GM18499 (cell line): Measurements from ENCODE around the gene WNT7A.
"Not testable (repeated sequence)": the region's sequence is repeated elsewhere in the genome, so short reads cannot be mapped to it uniquely, and the experiment has no call there.

ENCODE experiments used
- ATAC-seq: cut with Tn5 transposase; IDR thresholded peaks from one replicate; pipeline ENCODE4 v1.9.1; 2021; ENCODE audit warnings: moderate number of reproducible peaks; ENCODE audit not compliant: insufficient read depth, unreplicated experiment

WNT7A gene

DNA sequence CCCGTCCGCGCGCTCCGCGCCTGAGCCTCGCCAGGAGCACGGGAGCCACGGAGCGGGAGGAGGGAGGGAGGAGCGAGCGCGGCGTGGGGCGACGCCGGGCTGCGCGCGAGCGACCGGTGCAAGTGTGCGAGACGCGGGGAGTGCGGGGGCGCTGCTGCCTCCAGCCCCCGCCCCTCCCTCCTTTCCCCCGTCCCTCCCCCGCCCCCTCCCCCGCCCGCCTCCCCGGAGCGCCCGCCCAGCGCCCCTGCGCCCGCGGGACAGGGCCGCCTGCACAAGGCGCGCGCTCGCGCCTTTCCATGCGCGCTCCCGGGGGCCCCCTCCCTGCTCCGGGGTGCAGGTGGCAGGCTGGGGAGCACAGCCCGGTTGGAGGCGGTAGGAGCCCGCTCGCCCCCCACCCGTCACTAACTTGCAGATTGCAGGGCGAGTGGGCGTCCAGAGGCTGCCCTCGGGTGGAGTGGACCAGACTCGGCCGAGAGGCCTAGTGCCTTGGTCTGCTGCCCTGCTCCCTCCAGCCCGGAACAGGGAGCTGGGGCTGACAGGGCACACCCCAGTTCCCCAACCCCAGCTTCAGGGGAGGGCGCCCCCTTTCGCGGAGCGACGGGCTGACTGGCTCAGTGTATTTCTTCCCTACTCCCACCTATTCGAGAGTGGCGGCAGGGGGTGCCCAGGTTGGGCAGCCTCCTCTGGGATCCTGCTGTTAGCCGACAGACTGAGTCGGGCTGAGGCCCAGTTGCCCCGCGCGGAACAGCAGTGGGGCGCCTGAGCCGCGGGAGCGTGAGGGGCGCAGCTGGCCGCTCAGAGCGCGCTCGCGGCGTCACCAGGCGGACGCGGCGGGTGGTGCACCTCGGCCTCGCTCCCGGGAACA lies at the start of gene WNT7A:
Gene WNT7A, minus strand, starts transcription at position 126 of the 865 bp plus-strand sequence. CDS start 255 bp downstream, outside the sequence.
- no peak for ATAC-seq

DNA sequence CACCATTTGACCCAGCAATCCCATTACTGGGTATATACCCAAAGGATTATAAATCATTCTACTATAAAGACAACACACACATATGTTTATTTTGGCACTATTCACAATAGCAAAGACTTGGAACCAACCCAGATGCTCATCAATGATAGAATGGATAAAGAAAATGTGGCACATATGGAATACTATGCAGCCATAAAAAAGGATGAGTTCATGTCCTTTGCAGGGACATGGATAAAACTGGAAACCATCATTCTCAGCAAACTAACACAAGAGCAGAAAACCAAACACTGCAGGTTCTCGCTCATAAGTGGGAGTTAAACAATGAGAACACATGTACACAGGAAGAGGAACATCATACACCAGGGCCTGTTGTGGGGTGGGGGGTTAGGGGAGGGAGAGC lies 48.9 kb upstream of the WNT7A start:
- not testable (repeated sequence) for ATAC-seq

DNA sequence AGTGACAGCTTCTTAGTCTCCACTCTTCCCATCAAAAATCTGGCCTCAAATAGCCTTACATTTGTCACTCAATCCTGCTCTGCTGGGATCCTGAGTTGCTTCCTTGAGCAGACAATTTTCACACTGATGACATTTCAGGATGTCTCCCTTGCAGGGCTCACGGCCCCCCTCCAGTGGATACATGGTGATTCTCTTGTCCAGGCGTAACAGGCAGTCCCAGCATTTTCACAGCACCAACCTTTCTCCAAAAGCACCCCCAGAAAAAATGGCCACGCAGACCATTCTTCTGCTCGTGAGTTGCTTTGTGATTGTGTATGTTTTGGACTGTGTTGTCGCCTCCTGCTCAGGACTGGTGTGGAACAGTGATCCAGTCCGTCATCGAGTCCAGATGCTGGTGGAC lies 47.4 kb upstream of the WNT7A start:
- no peak for ATAC-seq

DNA sequence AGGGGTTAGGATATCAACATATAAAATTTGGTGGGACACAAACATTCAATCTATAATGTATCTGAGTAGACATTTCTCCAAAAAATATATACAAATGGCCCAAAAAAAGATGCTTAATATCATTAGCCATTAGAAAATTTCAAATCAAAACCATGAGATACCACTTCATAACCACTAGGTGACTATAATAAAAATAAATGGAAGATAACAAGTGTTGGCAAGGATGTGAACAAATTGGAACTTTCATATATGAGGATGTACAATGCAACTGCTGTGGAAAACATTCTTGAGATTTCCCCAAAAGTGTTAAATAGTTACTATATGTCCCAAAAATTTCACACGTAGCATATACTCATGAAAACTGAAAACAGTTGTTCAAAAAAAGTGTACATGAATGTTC lies 36.5 kb upstream of the WNT7A start:
- no peak for ATAC-seq

GRCh38 chr3:13902648-13903238 lies 22.9 kb upstream of the WNT7A start:
- no peak for ATAC-seq

DNA sequence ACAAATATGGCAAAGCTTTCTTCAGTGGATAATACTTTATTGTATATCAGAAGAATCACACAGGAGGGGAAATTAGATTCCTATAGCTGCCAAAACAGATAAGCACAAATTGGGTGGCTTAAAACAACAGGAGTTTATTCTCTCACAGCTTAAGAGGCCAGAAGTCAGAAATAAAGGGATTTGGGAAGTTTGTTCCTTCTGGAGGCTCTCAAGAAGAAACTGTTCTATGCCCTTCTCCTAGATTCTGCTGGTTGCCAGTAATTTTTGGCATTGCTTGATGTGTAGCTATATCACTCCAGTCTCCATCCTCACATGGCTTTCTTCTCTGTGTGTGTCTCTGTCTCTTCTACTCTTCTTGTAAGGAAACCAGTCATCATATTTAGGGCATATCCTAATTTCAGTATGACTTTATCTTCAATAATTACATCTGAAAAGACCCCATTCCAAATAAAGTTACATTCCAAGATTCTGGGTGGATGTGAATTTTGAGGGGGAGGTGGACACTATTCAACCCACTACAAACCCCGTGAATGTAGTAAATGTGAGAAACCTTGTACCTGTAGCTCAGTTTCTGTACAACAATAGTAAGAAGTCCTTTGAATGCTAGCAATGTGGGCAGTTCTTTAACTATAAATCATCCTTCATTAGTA lies 22.2 kb upstream of the WNT7A start:
- ATAC-seq, result no peak

DNA sequence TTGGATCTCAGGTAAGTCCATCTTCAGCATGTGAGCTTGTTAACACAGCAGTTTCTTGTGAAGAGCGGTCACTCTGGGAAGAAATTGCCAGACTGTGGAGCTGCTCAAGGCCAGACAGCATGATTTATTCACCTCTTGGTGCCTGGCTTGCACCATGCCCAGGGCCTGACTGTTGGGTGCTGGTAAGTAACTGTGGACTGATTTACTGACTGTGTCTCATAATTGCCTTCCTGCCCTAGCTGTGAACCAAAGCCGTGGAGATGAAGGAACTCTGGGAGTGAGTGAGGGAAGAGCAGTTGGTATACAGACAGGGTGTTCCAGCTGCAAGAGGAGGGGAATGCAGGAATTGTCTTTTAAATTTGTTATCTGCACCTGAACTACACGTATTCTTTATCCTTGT lies 18.5 kb upstream of the WNT7A start:
- ATAC-seq, result no peak

DNA sequence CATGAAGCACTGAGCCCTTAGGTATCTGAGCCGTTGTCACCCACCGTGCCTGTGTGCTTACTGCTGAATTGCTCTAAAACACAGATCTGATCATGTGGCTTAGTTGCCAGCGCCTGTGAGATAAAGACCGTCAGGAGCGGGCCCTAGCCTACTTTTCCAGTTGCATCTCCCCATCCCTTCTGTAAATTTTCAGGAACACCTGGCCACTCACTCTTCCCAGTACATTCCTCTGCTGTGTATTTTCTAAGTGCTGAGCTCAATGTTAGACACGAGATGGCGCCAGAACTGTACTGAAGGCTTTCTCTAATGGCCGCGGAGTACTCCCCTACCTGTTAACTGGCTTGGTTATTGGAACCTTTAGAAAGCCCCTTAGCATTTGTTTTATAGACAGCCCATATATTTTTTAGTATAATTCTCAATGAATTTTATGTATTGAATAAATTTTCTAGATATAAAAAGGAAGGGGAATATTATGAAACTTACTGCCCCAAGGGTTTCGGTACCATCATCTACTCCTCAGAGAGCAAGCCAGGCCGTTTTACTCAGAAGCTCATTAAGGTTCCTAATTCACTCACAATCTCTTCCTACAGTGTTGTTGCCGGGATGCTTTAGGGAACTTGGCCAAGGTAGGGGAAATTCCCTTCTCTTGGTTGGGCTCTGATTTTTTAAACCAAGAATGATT lies 16.7 kb upstream of the WNT7A start:
- no peak for ATAC-seq

DNA sequence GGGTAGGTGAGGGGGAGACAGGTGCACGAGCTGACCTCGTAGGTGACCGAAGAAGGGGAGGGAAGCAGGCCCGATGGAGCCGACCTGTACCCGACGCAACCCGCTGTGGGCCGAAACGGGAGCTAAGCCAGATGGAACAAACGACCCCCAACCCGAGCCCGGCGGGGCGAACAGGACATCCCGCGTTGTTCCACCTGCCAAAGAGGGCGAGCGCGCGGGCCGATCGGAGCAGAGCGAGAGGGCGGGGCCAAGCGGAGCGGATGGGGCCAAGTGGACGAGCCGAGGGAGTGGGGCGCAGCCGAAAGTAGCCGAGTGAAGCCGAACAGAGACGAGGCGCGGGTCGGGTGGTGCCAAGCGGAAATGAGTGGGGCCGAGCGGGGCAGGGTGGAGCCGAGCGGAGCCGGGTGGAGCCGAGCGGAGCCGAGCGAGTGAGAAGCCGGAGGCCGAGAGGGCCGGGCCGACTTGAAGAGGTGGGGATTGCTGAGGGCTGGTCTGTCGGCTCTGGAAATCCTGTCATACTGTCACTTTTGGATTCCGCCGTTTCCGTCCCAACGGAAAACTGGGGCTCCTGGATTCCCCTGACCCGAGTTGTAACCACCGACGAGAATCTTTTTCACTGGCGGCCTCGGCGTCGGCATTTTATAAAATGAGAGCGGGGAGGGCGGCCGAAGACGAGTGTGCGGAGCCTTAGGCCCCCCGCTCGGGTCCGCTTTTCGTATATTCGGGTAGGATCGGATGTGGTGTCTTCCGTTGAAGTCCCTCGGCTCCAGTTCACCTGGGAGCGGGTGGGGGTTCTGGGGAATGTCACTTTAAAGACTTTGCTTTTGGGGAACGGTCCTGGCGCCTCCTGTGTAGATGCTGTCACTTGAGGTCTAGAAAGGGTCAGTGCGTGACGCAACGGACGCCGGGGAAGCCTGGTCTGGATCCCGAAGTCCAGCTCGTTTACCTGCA lies 15.6 kb upstream of the WNT7A start:
- peak; percentile 80 for ATAC-seq

GRCh38 chr3:13894807-13895154 lies 14.9 kb upstream of the WNT7A start:
- ATAC-seq, result no peak

DNA sequence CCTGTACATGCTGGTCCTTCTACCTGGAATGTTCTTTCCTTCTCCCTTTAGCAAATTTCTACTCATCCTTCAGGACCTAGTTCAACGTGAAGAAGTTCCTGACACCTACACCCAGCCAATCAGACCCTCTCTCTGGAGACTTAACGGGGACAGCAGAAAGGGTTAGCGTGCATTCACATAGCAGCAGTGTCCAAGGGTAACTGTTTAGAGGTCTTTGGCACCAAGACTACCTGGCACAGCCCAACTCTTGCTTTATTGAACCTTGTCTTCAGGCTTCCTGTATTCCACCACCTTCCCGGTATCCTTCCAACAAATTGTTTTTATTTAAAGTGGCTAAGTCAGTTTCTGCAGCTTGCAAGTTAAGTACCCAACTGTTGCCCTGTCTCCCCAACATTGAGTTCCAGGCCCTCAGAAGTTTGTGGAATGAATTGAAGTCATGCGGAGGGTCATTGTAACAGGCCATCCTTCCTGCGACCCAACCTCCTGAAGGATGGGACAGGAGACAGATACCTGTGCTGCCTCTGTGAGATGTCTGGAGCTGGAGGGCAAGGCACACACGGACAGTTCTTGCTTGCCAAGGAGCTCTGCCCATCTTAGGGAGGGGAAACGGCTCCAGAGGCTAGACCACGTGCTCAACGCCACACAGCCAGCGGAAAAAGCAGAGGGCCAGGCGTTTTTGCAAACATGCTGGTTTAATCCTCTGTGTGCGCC lies 14.4 kb upstream of the WNT7A start:
- no peak for ATAC-seq

GRCh38 chr3:13892304-13892703 lies 12.4 kb upstream of the WNT7A start:
- no peak for ATAC-seq

GRCh38 chr3:13891492-13892073 lies 11.7 kb upstream of the WNT7A start:
- ATAC-seq, result no peak

DNA sequence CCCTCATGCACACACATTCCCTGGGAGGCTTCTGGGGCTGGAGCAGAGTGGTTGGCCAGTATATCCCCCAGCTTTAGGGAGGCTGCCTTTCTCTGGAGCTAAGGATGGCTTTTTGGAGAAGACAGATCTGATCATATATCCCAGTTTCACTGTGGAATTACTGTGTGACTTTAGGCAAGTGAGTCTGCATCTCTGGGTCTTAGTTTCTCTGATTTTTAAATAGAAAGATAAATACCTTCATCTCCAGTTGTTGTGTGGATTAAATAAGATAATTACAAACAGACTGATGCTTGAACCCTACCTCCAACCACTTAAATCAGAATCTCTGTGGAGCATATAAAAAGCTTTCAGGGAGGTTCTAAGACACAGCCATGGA lies 11.1 kb upstream of the WNT7A start:
- no peak for ATAC-seq

GRCh38 chr3:13890377-13891016 lies 10.6 kb upstream of the WNT7A start:
- ATAC-seq, result no peak

DNA sequence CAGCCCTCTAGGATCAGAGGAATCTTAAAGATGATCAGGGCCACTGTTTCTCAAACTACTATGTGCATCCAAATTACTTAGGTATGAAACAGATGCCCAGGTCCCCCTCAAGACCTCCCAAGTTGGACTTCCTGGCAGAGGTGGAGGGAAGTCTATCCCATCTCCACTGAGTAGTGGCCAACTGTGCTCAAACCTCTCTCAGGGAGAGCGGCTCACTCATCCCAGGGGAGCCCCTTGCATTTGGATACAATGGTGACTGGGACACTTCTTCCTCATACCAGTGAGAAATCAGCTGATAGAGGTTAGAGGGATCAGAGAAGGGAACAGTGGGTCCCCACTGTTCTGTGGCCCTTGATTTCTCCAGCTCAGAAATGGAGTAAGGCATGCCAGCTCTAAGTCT lies 8.7 kb upstream of the WNT7A start:
- no peak for ATAC-seq

- no peak for ATAC-seq
These were observed 7.8 kb upstream of the WNT7A start for GRCh38 chr3:13887495-13888300.
